A673 (cell line): Measurements from ENCODE around the gene AMDHD2. TPM values are rescaled to one million over a fixed set of nuclear protein-coding genes. Genes with fewer than 3 reads are reported as not detected.

Experiments
- BruUV-seq: library from RNA; stranded (reverse); fragments of 400-500 nt; replicated peaks from 2 replicates; lab custom pipeline; 2021; lab: Mats Ljungman, UMichigan
- CTCF ChIA-PET: fragments of 300-600 bp; sonication (Branson Sonifier 250); formaldehyde crosslinking; loops from one replicate; lab custom pipeline; 2022; ENCODE audit warnings: antibody characterized with exemption; lab: Charles Lee
- POLR2A ChIA-PET: fragments of 300-600 bp; sonication (Branson Sonifier 250); formaldehyde crosslinking; loops from one replicate; lab custom pipeline; 2022; ENCODE audit warnings: antibody characterized with exemption; ENCODE audit not compliant: low non-redundant PET; lab: Charles Lee
- DNase-seq: peaks from one replicate; pipeline ENCODE4 v3.0.0-alpha.2; 2015; ENCODE audit warnings: low spot score
- H3K27ac ChIP-seq: fragments of 200-600 bp; sonication (generic); 2 replicates; pipeline ENCODE4 v1.5.1; 2016; ENCODE audit warnings: mixed run types, low read depth, mild to moderate bottlenecking, mixed read lengths, antibody characterized with exemption, low read length; ENCODE audit not compliant: poor library complexity, severe bottlenecking
- H3K27me3 ChIP-seq: fragments of 200-600 bp; sonication (generic); replicated peaks from 2 replicates; pipeline ENCODE4 v1.6.1; 2017; ENCODE audit warnings: mixed run types, low read depth, mild to moderate bottlenecking, mixed read lengths, antibody characterized with exemption, low read length; ENCODE audit not compliant: insufficient read depth, poor library complexity
- H3K36me3 ChIP-seq: fragments of 200-600 bp; sonication (generic); 2 replicates; pipeline ENCODE4 v1.6.1; 2016; ENCODE audit warnings: mixed run types, mild to moderate bottlenecking, mixed read lengths, antibody characterized with exemption, low read length; ENCODE audit not compliant: insufficient read depth, poor library complexity, severe bottlenecking
- H3K4me1 ChIP-seq: fragments of 200-600 bp; sonication (generic); 2 replicates; pipeline ENCODE4 v1.6.1; 2017; ENCODE audit warnings: mixed run types, mild to moderate bottlenecking, mixed read lengths, antibody characterized with exemption, low read length; ENCODE audit not compliant: insufficient read depth, poor library complexity, severe bottlenecking
- H3K4me3 ChIP-seq: fragments of 200-600 bp; sonication (generic); 2 replicates; pipeline ENCODE4 v1.5.1; 2016; ENCODE audit warnings: low read depth, mixed run types, mild to moderate bottlenecking, mixed read lengths, low read length; ENCODE audit not compliant: poor library complexity, severe bottlenecking
- H3K9me3 ChIP-seq: fragments of 200-600 bp; sonication (generic); 2 replicates; pipeline ENCODE4 v1.6.1; 2016; ENCODE audit warnings: mixed run types, low read depth, mild to moderate bottlenecking, mixed read lengths, antibody characterized with exemption, low read length; ENCODE audit not compliant: poor library complexity, severe bottlenecking
- EZH2 ChIP-seq: fragments of 200-600 bp; sonication (generic); IDR thresholded peaks from 2 replicates; pipeline ENCODE4 v1.6.1; 2017; ENCODE audit warnings: borderline replicate concordance, low read depth, mild to moderate bottlenecking, mixed read lengths, antibody characterized with exemption, low read length; ENCODE audit not compliant: poor library complexity, severe bottlenecking
- intact Hi-C: fragments of 100-400 bp; cut with micrococcal nuclease; formaldehyde crosslinking; loops from one replicate; pipeline ENCODE4 v1.10.0; 2022; ENCODE audit not compliant: unreplicated experiment
- total RNA-seq: library from RNA; stranded (reverse); gene quantifications from 2 replicates; pipeline ENCODE4 v1.2.3, GENCODE V29; 2021
- TF ChIP-seq, protein P1 (sequence below): fragments of 300-800, 200-600 bp; sonication (generic); conservative IDR thresholded peaks from 2 replicates; pipeline ENCODE4 v1.5.1; 2017; ENCODE audit warnings: low read depth, mild to moderate bottlenecking, antibody characterized with exemption, low read length, moderate library complexity, mixed read lengths

The AMDHD2 gene
- total RNA-seq, 1 experiment from 2014 or later: 53.3 TPM

- no peak for TF ChIP-seq EZH2
- TF ChIP-seq, protein P1, sequence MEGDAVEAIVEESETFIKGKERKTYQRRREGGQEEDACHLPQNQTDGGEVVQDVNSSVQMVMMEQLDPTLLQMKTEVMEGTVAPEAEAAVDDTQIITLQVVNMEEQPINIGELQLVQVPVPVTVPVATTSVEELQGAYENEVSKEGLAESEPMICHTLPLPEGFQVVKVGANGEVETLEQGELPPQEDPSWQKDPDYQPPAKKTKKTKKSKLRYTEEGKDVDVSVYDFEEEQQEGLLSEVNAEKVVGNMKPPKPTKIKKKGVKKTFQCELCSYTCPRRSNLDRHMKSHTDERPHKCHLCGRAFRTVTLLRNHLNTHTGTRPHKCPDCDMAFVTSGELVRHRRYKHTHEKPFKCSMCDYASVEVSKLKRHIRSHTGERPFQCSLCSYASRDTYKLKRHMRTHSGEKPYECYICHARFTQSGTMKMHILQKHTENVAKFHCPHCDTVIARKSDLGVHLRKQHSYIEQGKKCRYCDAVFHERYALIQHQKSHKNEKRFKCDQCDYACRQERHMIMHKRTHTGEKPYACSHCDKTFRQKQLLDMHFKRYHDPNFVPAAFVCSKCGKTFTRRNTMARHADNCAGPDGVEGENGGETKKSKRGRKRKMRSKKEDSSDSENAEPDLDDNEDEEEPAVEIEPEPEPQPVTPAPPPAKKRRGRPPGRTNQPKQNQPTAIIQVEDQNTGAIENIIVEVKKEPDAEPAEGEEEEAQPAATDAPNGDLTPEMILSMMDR: no peak
- Histone ChIP-seq H3K27me3 (no peaks in the 10 kb centered on the region), H3K4me1 (peaks cover 5% of the 10 kb centered on the region), H3K9me3 (no peaks in the 10 kb centered on the region), H3K27ac (peak overlapping the region; percentile 83), H3K36me3 (peaks cover 10% of the 10 kb centered on the region), H3K4me3 (peak overlapping the region; percentile 61)
- CTCF ChIA-PET: no interaction called here
- DNase-seq: no peak
- BruUV-seq: no TSS peak
- POLR2A ChIA-PET: interaction anchor here (0.6 to 0.7 kb wide), 2 partner anchors 205 to 933 kb away, joined by 6 to 11 read pairs; no protein-coding TSS in a partner anchor
- intact Hi-C loops: no loop called here
Observed at GRCh38 chr16:2530629-2531318, 10.6 kb downstream of the AMDHD2 start.

DNA sequence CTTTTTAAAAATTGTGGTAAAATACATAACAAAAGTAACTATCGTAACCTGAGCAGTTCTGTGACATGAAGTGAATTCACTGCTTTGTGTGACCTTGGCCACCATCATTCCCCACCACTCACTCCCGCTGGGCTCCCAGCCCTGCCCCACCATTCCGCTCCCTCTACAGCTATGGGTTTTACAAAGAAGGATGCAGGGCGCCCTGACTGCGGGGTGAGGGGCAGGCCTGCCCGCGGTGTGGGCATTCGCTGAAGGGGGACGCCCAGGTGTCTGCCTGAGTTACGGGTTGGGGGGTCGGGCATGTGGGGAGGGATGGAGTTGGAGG is 11.2 kb downstream of the AMDHD2 start, which contains the start of gene CEMP1:
CEMP1 (minus strand) TSS at position 38 of the 325 bp plus-strand sequence. CDS start 335 bp downstream, outside the sequence.
- POLR2A ChIA-PET: interaction anchor here (0.6 to 0.7 kb wide), 2 partner anchors 205 to 932 kb away, joined by 6 to 11 read pairs; no protein-coding TSS in a partner anchor

DNA sequence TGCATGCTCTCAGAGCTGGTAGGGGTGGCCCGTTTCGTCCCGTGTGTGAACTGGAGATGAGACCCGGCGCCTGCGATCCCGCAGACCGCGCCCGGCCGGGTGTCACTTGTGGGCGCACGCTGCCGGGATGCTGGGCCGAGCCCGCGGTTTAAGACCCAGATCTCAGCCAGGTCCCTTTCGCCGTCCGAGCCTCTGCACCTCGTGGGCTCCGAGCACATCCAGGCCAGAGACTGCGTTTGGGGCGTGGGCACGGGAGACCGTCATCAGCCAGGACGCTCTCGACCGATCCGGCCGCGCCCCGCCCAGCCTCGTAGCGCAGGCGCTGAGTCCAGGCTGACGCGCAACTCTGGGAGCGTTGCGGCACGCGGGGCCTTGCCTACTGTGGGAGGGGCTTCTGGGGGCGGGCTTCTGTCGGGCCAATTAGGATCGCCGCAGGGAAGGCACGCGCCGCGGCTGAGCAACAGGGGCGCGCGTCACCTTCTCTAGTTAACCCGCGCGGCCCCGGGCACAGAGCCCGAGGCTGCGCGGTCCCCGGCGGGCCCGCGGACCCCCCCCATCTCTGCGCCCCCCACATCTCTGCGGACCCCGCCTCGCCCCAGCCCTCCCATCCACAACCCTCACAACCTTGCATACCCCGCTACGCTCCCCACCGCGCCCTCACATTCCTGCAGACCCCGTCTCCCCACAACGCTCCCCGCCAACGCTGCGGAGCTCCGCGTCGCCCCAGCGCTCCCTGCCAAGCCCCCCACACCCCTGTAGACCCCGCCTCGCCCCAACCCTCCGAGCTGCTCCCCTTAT is 11.7 kb downstream of the AMDHD2 start:
- CTCF ChIA-PET: no interaction called here
- H3K27ac ChIP-seq: peak overlapping the region; percentile 83
- H3K36me3 ChIP-seq: peaks cover 10% of the 10 kb centered on the region
- H3K9me3 ChIP-seq: no peaks in the 10 kb centered on the region
- peaks cover 5% of the 10 kb centered on the region for H3K4me1 ChIP-seq
- H3K4me3 ChIP-seq: peak overlapping the region; percentile 61
- intact Hi-C loops: no loop called here
- BruUV-seq: no TSS peak
- H3K27me3 ChIP-seq: no peaks in the 10 kb centered on the region
- peak; percentile 98 for DNase-seq
- TF ChIP-seq, protein P1: no peak
- no peak for TF ChIP-seq EZH2
- POLR2A ChIA-PET: interaction anchor here (0.7 kb wide), 1 partner anchor 206 kb away, joined by 11 read pairs; no protein-coding TSS in a partner anchor

More for the DNA sequence above, 11.2 kb downstream of the AMDHD2 start, which contains the start of gene CEMP1:
- no TSS peak for BruUV-seq
- H3K9me3 ChIP-seq: no peaks in the 10 kb centered on the region
- H3K27ac ChIP-seq: peak within 1 kb of the TSS; percentile 83
- peaks cover 10% of the 10 kb centered on the region for H3K36me3 ChIP-seq
- peak within 1 kb of the TSS; percentile 61 for H3K4me3 ChIP-seq
- TF ChIP-seq, protein P1: no peak
- no peak for TF ChIP-seq EZH2
- CTCF ChIA-PET: no interaction called here
- no peaks in the 10 kb centered on the region for H3K27me3 ChIP-seq
- intact Hi-C loops: no loop called here
- H3K4me1 ChIP-seq: peaks cover 5% of the 10 kb centered on the region
- DNase-seq: no peak
